ENCODE results near the gene MARCHF6.
"Not testable (repeated sequence)": the region's sequence is repeated elsewhere in the genome, so short reads cannot be mapped to it uniquely, and the experiment has no call there.

MARCHF6 gene

DNA sequence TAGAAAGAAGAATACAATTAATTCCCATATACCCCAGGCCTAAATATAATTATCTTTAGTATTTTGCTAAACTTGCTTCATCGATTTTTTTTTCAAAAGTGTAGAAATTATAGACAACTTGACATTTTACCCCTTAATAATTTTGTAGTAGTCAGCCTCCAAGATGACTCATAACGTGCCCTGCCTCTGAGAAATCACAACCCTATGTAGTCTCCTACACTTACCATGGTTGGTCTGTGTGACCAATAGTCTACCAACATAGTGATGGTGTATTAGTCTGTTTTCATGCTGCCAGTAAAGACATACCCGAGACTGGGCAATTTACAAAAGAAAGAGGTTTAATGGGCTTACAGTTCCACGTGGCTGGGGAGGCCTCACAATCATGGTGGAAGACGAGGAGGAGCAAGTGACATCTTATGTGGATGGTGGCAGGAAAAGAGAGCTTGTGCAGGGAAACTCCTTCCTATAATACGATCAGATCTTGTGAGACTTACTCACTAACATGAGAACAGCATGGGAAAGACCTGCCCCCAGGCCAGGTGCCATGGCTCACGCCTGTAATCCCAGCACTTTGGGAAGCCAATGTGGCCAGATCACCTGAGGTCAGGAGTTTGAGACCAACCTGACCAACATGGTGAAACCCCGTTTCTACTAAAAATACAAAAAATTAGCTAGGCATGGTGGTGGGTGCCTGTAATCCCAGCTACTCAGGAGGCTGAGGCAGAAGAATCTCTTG is 42.5 kb upstream of the MARCHF6 start:
- H3K36me3 ChIP-seq (ENCODE audit: insufficient read depth, low read length); H3K4me3 ChIP-seq (ENCODE audit: low read depth, low read length); H3K79me2 ChIP-seq (ENCODE audit: control insufficient read depth, insufficient read depth, low read length, unreplicated experiment); H3K27ac ChIP-seq (ENCODE audit: low read depth, low read length); H2AFZ ChIP-seq (ENCODE audit: low read length, unreplicated experiment); H3K27me3 ChIP-seq (ENCODE audit: insufficient read depth, low read length): not testable (repeated sequence)
- peaks cover 17% of the 10 kb centered on the region for H3K4me1 ChIP-seq (ENCODE audit: control insufficient read depth, insufficient read depth, low read length, unreplicated experiment)

DNA sequence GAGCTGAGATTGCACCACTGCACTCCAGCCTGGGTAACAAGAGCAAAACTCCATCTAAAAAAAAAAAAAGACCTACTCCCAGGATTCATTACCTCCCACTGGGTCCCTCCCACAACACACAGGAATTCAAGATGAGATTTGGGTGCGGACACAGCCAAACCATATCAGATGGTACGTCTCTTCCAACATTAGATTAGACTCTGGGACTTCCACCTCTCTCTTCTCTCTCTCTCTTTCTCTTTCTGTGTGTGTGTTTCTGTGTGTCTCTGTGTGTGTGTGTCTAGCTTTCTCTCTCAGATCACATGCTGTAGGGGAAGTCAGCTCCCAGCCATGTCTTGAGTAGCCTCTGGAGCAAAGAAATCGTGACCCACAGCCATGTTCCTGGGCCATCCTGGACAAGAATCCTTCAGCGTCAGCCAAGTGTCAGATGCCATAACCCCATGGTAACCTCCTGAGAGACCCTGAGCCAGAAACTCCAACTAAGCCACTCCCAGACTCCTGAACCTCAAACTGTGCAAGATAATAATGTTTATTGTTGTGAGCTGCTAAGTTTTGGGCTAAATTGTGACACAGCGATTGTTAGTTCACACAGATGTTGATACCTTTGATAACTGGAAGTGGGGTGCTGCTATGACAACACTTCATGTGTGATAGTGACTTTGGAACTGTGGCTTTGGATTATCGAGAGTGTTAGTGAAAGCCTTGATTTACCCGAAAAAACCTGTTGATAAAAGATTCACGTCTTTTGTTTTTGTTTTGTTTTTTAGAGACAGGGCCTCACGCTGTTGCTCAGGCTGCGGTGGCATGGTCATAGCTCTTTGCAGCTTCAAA is 41.7 kb upstream of the MARCHF6 start:
- Histone ChIP-seq H3K4me1 (ENCODE audit: control insufficient read depth, insufficient read depth, low read length, unreplicated experiment) (peaks cover 12% of the 10 kb centered on the region), H3K27ac (ENCODE audit: low read depth, low read length) (no peak overlapping the region), H3K36me3 (ENCODE audit: insufficient read depth, low read length) (no peaks in the 10 kb centered on the region), H2AFZ (ENCODE audit: low read length, unreplicated experiment) (no peak overlapping the region), H3K27me3 (ENCODE audit: insufficient read depth, low read length) (no peaks in the 10 kb centered on the region), H3K79me2 (ENCODE audit: control insufficient read depth, insufficient read depth, low read length, unreplicated experiment) (no peaks in the 10 kb centered on the region), H3K4me3 (ENCODE audit: low read depth, low read length) (no peak overlapping the region)

- Histone ChIP-seq H3K4me3 (ENCODE audit: low read depth, low read length) (no peak overlapping the region), H3K79me2 (ENCODE audit: control insufficient read depth, insufficient read depth, low read length, unreplicated experiment) (no peaks in the 10 kb centered on the region), H3K4me1 (ENCODE audit: control insufficient read depth, insufficient read depth, low read length, unreplicated experiment) (peaks cover 19% of the 10 kb centered on the region), H3K27me3 (ENCODE audit: insufficient read depth, low read length) (no peaks in the 10 kb centered on the region), H2AFZ (ENCODE audit: low read length, unreplicated experiment) (no peak overlapping the region), H3K27ac (ENCODE audit: low read depth, low read length) (no peak overlapping the region), H3K36me3 (ENCODE audit: insufficient read depth, low read length) (no peaks in the 10 kb centered on the region)
Measured at GRCh38 chr5:10315201-10315600, 38.3 kb upstream of the MARCHF6 start.

DNA sequence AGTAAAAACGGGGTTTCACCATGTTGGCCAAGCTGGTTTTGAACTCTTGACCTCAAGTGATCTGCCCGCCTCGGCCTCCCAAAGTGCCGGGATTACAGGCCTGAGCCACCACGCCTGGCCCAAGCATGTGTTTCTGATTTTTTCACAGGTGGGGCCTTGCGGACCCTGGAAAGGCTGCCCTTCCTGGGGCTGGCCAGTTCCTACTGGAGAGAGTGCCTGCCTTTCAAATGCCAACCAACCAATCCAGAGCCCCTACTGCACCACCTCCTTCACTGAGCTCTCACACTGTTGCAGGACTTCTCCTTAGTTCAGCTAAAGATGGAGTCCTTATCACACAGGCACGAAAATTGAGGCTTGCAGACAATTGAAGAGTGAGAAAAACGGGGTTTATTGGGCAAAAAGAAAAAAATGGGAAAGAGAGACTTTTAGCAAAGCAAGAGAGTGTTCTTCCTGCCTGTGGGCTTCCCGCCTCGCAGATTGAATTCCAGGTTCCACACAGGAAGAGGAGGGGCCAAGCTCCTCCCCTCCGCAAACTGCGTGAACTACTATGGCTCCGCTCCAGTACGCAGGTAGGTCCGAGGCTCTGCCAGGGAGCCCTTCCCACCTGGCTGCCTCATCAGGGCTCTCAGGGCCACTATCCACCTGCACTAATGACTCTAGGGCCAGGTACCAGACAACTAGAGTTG is 37.5 kb upstream of the MARCHF6 start:
- no peak overlapping the region for H2AFZ ChIP-seq (ENCODE audit: low read length, unreplicated experiment)

GRCh38 chr5:10317825-10318682 is 35.4 kb upstream of the MARCHF6 start:
- no peak overlapping the region for H2AFZ ChIP-seq (ENCODE audit: low read length, unreplicated experiment)

More for the DNA sequence above, 37.5 kb upstream of the MARCHF6 start:
- no peak overlapping the region for H3K27ac ChIP-seq (ENCODE audit: low read depth, low read length)
- no peaks in the 10 kb centered on the region for H3K27me3 ChIP-seq (ENCODE audit: insufficient read depth, low read length)
- peaks cover 11% of the 10 kb centered on the region for H3K4me1 ChIP-seq (ENCODE audit: control insufficient read depth, insufficient read depth, low read length, unreplicated experiment)
- no peaks in the 10 kb centered on the region for H3K36me3 ChIP-seq (ENCODE audit: insufficient read depth, low read length)
- no peaks in the 10 kb centered on the region for H3K79me2 ChIP-seq (ENCODE audit: control insufficient read depth, insufficient read depth, low read length, unreplicated experiment)
- no peak overlapping the region for H3K4me3 ChIP-seq (ENCODE audit: low read depth, low read length)

GRCh38 chr5:10319202-10319851 is 34.2 kb upstream of the MARCHF6 start:
- Histone ChIP-seq H2AFZ (ENCODE audit: low read length, unreplicated experiment) (no peak overlapping the region), H3K36me3 (ENCODE audit: insufficient read depth, low read length) (no peaks in the 10 kb centered on the region), H3K27me3 (ENCODE audit: insufficient read depth, low read length) (no peaks in the 10 kb centered on the region), H3K4me1 (ENCODE audit: control insufficient read depth, insufficient read depth, low read length, unreplicated experiment) (peaks cover 10% of the 10 kb centered on the region), H3K27ac (ENCODE audit: low read depth, low read length) (no peak overlapping the region), H3K4me3 (ENCODE audit: low read depth, low read length) (no peak overlapping the region), H3K79me2 (ENCODE audit: control insufficient read depth, insufficient read depth, low read length, unreplicated experiment) (no peaks in the 10 kb centered on the region)

More at GRCh38 chr5:10317825-10318682, 35.4 kb upstream of the MARCHF6 start:
- Histone ChIP-seq H3K4me1 (ENCODE audit: control insufficient read depth, insufficient read depth, low read length, unreplicated experiment) (peaks cover 10% of the 10 kb centered on the region), H3K79me2 (ENCODE audit: control insufficient read depth, insufficient read depth, low read length, unreplicated experiment) (no peaks in the 10 kb centered on the region), H3K36me3 (ENCODE audit: insufficient read depth, low read length) (no peaks in the 10 kb centered on the region), H3K4me3 (ENCODE audit: low read depth, low read length) (no peak overlapping the region), H3K27me3 (ENCODE audit: insufficient read depth, low read length) (no peaks in the 10 kb centered on the region), H3K27ac (ENCODE audit: low read depth, low read length) (no peak overlapping the region)

DNA sequence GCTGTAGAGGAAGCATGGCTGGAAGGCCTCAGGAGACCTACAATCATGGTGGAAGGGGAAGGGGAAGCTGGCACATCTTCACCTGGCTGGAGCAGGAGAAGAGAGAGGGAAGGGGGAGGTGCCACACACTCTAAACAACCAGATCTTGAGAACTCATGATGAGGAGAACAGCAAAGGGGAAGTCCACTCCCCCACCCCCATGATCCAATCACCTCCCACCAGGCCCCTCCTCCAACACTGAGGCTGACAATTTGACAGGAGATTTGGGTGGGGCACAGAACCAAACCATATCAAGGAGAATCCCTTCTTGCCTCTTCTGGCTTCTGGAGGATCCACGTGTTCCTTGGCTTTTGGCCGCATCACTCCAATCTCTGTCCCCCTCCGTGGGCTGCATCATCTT is 32.7 kb upstream of the MARCHF6 start:
- Histone ChIP-seq H3K79me2 (ENCODE audit: control insufficient read depth, insufficient read depth, low read length, unreplicated experiment) (no peaks in the 10 kb centered on the region), H3K4me3 (ENCODE audit: low read depth, low read length) (no peak overlapping the region), H3K27ac (ENCODE audit: low read depth, low read length) (no peak overlapping the region), H3K27me3 (ENCODE audit: insufficient read depth, low read length) (no peaks in the 10 kb centered on the region), H3K36me3 (ENCODE audit: insufficient read depth, low read length) (no peaks in the 10 kb centered on the region), H2AFZ (ENCODE audit: low read length, unreplicated experiment) (no peak overlapping the region), H3K4me1 (ENCODE audit: control insufficient read depth, insufficient read depth, low read length, unreplicated experiment) (peaks cover 10% of the 10 kb centered on the region)

DNA sequence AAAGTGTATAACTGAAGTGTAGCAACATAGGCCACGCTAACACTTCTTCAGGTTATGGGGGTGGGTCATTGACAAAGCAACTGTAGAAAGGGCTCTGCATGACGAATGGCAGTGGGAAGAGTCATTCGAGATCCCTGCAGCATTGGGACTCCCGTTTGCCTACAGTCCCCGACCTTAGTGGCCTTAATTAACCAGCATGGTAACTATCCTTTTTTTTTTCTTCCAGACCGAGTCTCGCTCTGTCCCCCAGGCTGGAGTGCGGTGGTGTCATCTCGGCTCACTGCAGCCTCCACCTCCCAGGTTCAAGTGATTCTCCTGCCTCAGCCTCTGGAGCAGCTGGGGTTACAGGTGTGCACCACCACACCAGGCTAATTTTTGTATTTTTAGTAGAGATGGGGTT is 31.6 kb upstream of the MARCHF6 start:
- H3K4me3 ChIP-seq (ENCODE audit: low read depth, low read length) = no peak overlapping the region

GRCh38 chr5:10323588-10324488 is 29.7 kb upstream of the MARCHF6 start:
- peaks cover 12% of the 10 kb centered on the region for H3K4me1 ChIP-seq (ENCODE audit: control insufficient read depth, insufficient read depth, low read length, unreplicated experiment)
- H3K36me3 ChIP-seq (ENCODE audit: insufficient read depth, low read length) = no peaks in the 10 kb centered on the region
- no peaks in the 10 kb centered on the region for H3K27me3 ChIP-seq (ENCODE audit: insufficient read depth, low read length)
- H3K27ac ChIP-seq (ENCODE audit: low read depth, low read length) = no peak overlapping the region
- H2AFZ ChIP-seq (ENCODE audit: low read length, unreplicated experiment) = no peak overlapping the region
- H3K79me2 ChIP-seq (ENCODE audit: control insufficient read depth, insufficient read depth, low read length, unreplicated experiment) = no peaks in the 10 kb centered on the region
- H3K4me3 ChIP-seq (ENCODE audit: low read depth, low read length) = no peak overlapping the region

More for the DNA sequence above, 31.6 kb upstream of the MARCHF6 start:
- no peaks in the 10 kb centered on the region for H3K79me2 ChIP-seq (ENCODE audit: control insufficient read depth, insufficient read depth, low read length, unreplicated experiment)
- H3K36me3 ChIP-seq (ENCODE audit: insufficient read depth, low read length) = no peaks in the 10 kb centered on the region
- no peaks in the 10 kb centered on the region for H3K27me3 ChIP-seq (ENCODE audit: insufficient read depth, low read length)
- peaks cover 10% of the 10 kb centered on the region for H3K4me1 ChIP-seq (ENCODE audit: control insufficient read depth, insufficient read depth, low read length, unreplicated experiment)
- no peak overlapping the region for H3K27ac ChIP-seq (ENCODE audit: low read depth, low read length)
- no peak overlapping the region for H2AFZ ChIP-seq (ENCODE audit: low read length, unreplicated experiment)

Data from ACC112 (cell line).